Measurements from ENCODE around the gene APOBEC4.

Gene APOBEC4

GRCh38 chr1:183609759-183610452 lies 43.2 kb downstream of the APOBEC4 start:
- DNase-seq (ENCODE audit: low read depth) = no peak
- H3K4me3 ChIP-seq (ENCODE audit: low read length) = no peak overlapping the region
- no peak for TF ChIP-seq CTCF (conservative IDR thresholded peaks at IDR 0.05; ENCODE audit: low read depth, low read length)

GRCh38 chr1:183609313-183609712 lies 43.8 kb downstream of the APOBEC4 start:
- peak; percentile 44 for TF ChIP-seq CTCF (conservative IDR thresholded peaks at IDR 0.05; ENCODE audit: low read depth, low read length)
- no peak for DNase-seq (ENCODE audit: low read depth)
- no peak overlapping the region for H3K4me3 ChIP-seq (ENCODE audit: low read length)

- no peak for DNase-seq (ENCODE audit: low read depth)
- H3K4me3 ChIP-seq (ENCODE audit: low read length) = no peak overlapping the region
- no peak for TF ChIP-seq CTCF (conservative IDR thresholded peaks at IDR 0.05; ENCODE audit: low read depth, low read length)
These were observed 45.7 kb downstream of the APOBEC4 start for GRCh38 chr1:183607322-183607980.

GRCh38 chr1:183605904-183606303 lies 47.2 kb downstream of the APOBEC4 start:
- no peak overlapping the region for H3K4me3 ChIP-seq (ENCODE audit: low read length)
- TF ChIP-seq CTCF (conservative IDR thresholded peaks at IDR 0.05; ENCODE audit: low read depth, low read length) = no peak
- DNase-seq (ENCODE audit: low read depth) = no peak

GRCh38 chr1:183604815-183605214 lies 48.3 kb downstream of the APOBEC4 start:
- TF ChIP-seq CTCF (conservative IDR thresholded peaks at IDR 0.05; ENCODE audit: low read depth, low read length) = no peak
- no peak for DNase-seq (ENCODE audit: low read depth)
- no peak overlapping the region for H3K4me3 ChIP-seq (ENCODE audit: low read length)

GRCh38 chr1:183604038-183604808 lies 48.9 kb downstream of the APOBEC4 start:
- no peak for DNase-seq (ENCODE audit: low read depth)
- TF ChIP-seq CTCF (conservative IDR thresholded peaks at IDR 0.05; ENCODE audit: low read depth, low read length) = no peak
- no peak overlapping the region for H3K4me3 ChIP-seq (ENCODE audit: low read length)
